H1 (cell line): ENCODE results near the gene STK11.

ENCODE experiments used
- EGR1 ChIP-seq: IDR thresholded peaks from 2 replicates; pipeline ENCODE4 v1.6.1; 2011; ENCODE audit warnings: low read depth, low read length, borderline replicate concordance
- EP300 ChIP-seq, 2 experiments: IDR thresholded peaks; 1 replicate in 1 of 2; 2 replicates in 1 of 2; pipeline ENCODE4 v1.6.1; 2011 to 2012; ENCODE audit warnings: low read depth in 2 of 2, low read length in 2 of 2, mild to moderate bottlenecking in 2 of 2, borderline replicate concordance in 1 of 2, inconsistent platforms in 1 of 2, moderate library complexity in 1 of 2
- EZH2 ChIP-seq: fragments of 200-600 bp; sonication (generic); IDR thresholded peaks from 2 replicates; pipeline ENCODE4 v1.7.1; 2012; ENCODE audit warnings: low read depth, mild to moderate bottlenecking, moderate library complexity, low read length, inconsistent platforms; ENCODE audit not compliant: severe bottlenecking
- POLR2AphosphoS5 ChIP-seq: IDR thresholded peaks from 2 replicates; pipeline ENCODE4 v1.6.1; 2011; ENCODE audit warnings: low read depth, low read length
- SIN3A ChIP-seq, 2 experiments: IDR thresholded peaks in 1 of 2; conservative IDR thresholded peaks in 1 of 2; 2 replicates each; pipeline ENCODE4 v1.6.1; 2011 to 2012; ENCODE audit warnings: low read length in 2 of 2, improper control_type of control experiment in 1 of 2, low read depth in 1 of 2, mild to moderate bottlenecking in 1 of 2
- TF ChIP-seq, protein P1 (sequence below), 3 experiments: IDR thresholded peaks; 1 replicate in 2 of 3; 2 replicates in 1 of 3; pipeline versions ENCODE4 v1.5.1 to v1.6.1; 2011; ENCODE audit warnings: low read length in 3 of 3, mild to moderate bottlenecking in 3 of 3, inconsistent platforms in 2 of 3, low read depth in 1 of 3, moderate library complexity in 1 of 3; ENCODE audit not compliant: insufficient read depth in 1 of 3; ENCODE audit errors: control extremely low read depth in 1 of 3

DNA sequence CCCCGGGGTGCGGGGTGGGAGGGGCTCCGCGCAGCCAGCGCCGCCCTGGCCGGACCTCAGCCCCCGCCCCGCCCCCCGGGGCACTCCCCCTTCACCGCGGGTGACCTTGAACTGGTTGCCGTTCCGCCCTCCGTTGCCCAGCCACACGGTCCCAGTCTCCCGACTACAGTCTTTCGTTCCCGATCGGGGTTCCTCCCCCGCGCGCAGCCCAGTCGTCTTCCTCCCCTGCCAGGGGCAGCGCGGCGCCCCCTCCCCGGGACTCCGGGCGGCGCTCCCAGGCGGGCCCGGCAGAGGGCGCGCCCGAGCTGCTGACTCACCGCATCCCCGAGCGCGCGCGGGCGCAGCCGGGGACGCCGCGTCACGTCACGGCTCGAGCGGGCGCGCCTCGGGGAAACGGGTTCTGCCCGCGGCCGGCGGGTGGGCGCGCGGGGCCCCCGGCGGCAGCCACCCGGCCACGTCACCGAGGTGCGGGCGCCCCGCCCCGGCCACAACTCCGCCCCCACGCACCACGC, 43.3 kb downstream of the STK11 start:
- TF ChIP-seq EGR1 (peak; percentile 31; the same call in 1 of the 2 replicates), SIN3A (conservative IDR thresholded peaks at IDR 0.05 in 1 of 2, IDR thresholded peaks at IDR 0.05 in 1 of 2; ENCODE audit: low read depth in 1 of 2, low read length in 2 of 2) (no peak; a peak in 1 of 4 replicates), POLR2AphosphoS5 (peak; percentile 79), EP300 (IDR thresholded peaks at IDR 0.05; ENCODE audit: borderline replicate concordance in 1 of 2, low read depth in 2 of 2, low read length in 2 of 2) (no peak), EZH2 (no peak)
- TF ChIP-seq, protein P1, sequence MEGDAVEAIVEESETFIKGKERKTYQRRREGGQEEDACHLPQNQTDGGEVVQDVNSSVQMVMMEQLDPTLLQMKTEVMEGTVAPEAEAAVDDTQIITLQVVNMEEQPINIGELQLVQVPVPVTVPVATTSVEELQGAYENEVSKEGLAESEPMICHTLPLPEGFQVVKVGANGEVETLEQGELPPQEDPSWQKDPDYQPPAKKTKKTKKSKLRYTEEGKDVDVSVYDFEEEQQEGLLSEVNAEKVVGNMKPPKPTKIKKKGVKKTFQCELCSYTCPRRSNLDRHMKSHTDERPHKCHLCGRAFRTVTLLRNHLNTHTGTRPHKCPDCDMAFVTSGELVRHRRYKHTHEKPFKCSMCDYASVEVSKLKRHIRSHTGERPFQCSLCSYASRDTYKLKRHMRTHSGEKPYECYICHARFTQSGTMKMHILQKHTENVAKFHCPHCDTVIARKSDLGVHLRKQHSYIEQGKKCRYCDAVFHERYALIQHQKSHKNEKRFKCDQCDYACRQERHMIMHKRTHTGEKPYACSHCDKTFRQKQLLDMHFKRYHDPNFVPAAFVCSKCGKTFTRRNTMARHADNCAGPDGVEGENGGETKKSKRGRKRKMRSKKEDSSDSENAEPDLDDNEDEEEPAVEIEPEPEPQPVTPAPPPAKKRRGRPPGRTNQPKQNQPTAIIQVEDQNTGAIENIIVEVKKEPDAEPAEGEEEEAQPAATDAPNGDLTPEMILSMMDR (IDR thresholded peaks at IDR 0.05; ENCODE audit: control extremely low read depth in 1 of 3, insufficient read depth in 1 of 3, low read depth in 1 of 3, low read length in 3 of 3): peak; percentile 57 to 77 (median 66)
